ENCODE results near the gene BMPR1B.

DNA sequence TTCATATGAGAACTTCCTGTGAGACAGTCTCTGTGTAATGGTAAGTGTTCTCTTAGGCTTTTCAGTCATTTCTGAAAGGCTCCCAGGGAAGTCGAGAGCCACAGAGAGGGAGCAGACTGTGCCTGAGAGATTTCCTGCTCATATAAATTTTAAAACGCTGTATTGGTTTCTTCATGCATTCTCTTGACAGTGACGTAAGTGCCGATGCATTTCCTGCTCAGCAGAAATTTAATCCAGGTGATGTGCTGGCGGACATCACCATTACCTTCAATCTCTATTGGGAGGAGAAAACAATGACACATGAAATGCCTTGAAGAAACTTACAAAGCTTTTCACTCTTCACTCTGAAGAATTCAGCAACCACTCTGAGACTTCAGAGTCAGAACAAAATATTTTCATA, 383.6 kb downstream of the BMPR1B start:
- TF ChIP-seq, protein P1, sequence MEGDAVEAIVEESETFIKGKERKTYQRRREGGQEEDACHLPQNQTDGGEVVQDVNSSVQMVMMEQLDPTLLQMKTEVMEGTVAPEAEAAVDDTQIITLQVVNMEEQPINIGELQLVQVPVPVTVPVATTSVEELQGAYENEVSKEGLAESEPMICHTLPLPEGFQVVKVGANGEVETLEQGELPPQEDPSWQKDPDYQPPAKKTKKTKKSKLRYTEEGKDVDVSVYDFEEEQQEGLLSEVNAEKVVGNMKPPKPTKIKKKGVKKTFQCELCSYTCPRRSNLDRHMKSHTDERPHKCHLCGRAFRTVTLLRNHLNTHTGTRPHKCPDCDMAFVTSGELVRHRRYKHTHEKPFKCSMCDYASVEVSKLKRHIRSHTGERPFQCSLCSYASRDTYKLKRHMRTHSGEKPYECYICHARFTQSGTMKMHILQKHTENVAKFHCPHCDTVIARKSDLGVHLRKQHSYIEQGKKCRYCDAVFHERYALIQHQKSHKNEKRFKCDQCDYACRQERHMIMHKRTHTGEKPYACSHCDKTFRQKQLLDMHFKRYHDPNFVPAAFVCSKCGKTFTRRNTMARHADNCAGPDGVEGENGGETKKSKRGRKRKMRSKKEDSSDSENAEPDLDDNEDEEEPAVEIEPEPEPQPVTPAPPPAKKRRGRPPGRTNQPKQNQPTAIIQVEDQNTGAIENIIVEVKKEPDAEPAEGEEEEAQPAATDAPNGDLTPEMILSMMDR (IDR thresholded peaks at IDR 0.05): no peak
- TF ChIP-seq POLR2A (IDR thresholded peaks at IDR 0.05) (no peak), EP300 (IDR thresholded peaks at IDR 0.05) (no peak)

Data from gastroesophageal sphincter (tissue), 3 donors.